GM23248 (cell line): ENCODE results near the gene MYPN. TPM values are rescaled to one million over a fixed set of nuclear protein-coding genes. Genes with fewer than 3 reads are reported as not detected.
"Not testable (repeated sequence)": the region's sequence is repeated elsewhere in the genome, so short reads cannot be mapped to it uniquely, and the experiment has no call there.

Source experiments
- DNase-seq: peaks from one replicate; pipeline ENCODE4 v3.0.0-alpha.2; 2015
- H2AFZ ChIP-seq: fragments of 200-600 bp; sonication (generic); 2 replicates; pipeline ENCODE4 v1.6.1; 2016; ENCODE audit warnings: antibody characterized with exemption
- H3F3A ChIP-seq: fragments of 200-600 bp; sonication (generic); 2 replicates; pipeline ENCODE4 v1.6.1; 2016; ENCODE audit warnings: mild to moderate bottlenecking, antibody characterized with exemption, mixed run types; ENCODE audit not compliant: insufficient read depth
- H3K27ac ChIP-seq: fragments of 200-600 bp; sonication (generic); 2 replicates; pipeline ENCODE4 v1.5.1; 2016; ENCODE audit warnings: mild to moderate bottlenecking
- H3K27me3 ChIP-seq: fragments of 200-600 bp; sonication (generic); replicated peaks from 2 replicates; pipeline ENCODE4 v1.6.1; 2016; ENCODE audit warnings: mild to moderate bottlenecking; ENCODE audit not compliant: insufficient read depth
- H3K36me3 ChIP-seq: fragments of 200-600 bp; sonication (generic); 2 replicates; pipeline ENCODE4 v1.6.1; 2016; ENCODE audit warnings: low read depth, mild to moderate bottlenecking
- H3K4me1 ChIP-seq: fragments of 200-600 bp; sonication (generic); 2 replicates; pipeline ENCODE4 v1.6.1; 2016; ENCODE audit warnings: mild to moderate bottlenecking; ENCODE audit not compliant: insufficient read depth
- H3K4me2 ChIP-seq: fragments of 200-600 bp; sonication (generic); one replicate; pipeline ENCODE4 v1.6.1; 2016; ENCODE audit warnings: mild to moderate bottlenecking; ENCODE audit not compliant: unreplicated experiment
- H3K4me3 ChIP-seq: fragments of 200-600 bp; sonication (generic); 2 replicates; pipeline ENCODE4 v1.5.1; 2016; ENCODE audit warnings: mild to moderate bottlenecking
- H3K79me2 ChIP-seq: fragments of 200-600 bp; sonication (generic); 2 replicates; pipeline ENCODE4 v1.6.1; 2016; ENCODE audit warnings: mild to moderate bottlenecking; ENCODE audit not compliant: insufficient read depth
- H3K9ac ChIP-seq: fragments of 200-600 bp; sonication (generic); 2 replicates; pipeline ENCODE4 v1.6.1; 2016; ENCODE audit warnings: mild to moderate bottlenecking
- H3K9me2 ChIP-seq: fragments of 200-600 bp; sonication (generic); 2 replicates; pipeline ENCODE4 v1.6.1; 2016; ENCODE audit warnings: mixed run types, mild to moderate bottlenecking, moderate library complexity; ENCODE audit not compliant: insufficient read depth
- H3K9me3 ChIP-seq: fragments of 200-600 bp; sonication (generic); one replicate; pipeline ENCODE4 v1.6.1; 2017; ENCODE audit warnings: low read depth
- H4K20me1 ChIP-seq: fragments of 200-600 bp; sonication (generic); 2 replicates; pipeline ENCODE4 v1.6.0; 2016; ENCODE audit not compliant: insufficient read depth
- EZH2 ChIP-seq: fragments of 200-600 bp; sonication (generic); IDR thresholded peaks from 2 replicates; pipeline ENCODE4 v1.6.1; 2018; ENCODE audit warnings: antibody characterized with exemption, mild to moderate bottlenecking; ENCODE audit not compliant: insufficient read depth, poor library complexity, severe bottlenecking
- EZH2phosphoT487 ChIP-seq: fragments of 200-600 bp; sonication (generic); IDR thresholded peaks from 2 replicates; pipeline ENCODE4 v1.6.1; 2018; ENCODE audit warnings: antibody characterized with exemption, moderate library complexity, mild to moderate bottlenecking, low read depth; ENCODE audit not compliant: insufficient read depth
- WGBS, 2 experiments: methylation state at CpG; one replicate each; pipeline ENCODE4 v1.1.6; 2015 to 2017; ENCODE audit warnings: low lambda C conversion rate in 2 of 2, low coverage in 1 of 2; ENCODE audit errors: missing lambda C conversion rate in 2 of 2; 5-methylcytosine and 5-hydroxymethylcytosine counted together
- in situ Hi-C: fragments of 300-500 bp; cut with MboI; formaldehyde crosslinking; loops from 2 replicates; pipeline ENCODE4 v1.15.0; 2020
- polyA plus RNA-seq: library from polyadenylated mRNA; unstranded; fragments of >200 nt; fragmentation: Nextera tagmentation; extraction: Ambion mirVana; gene quantifications from 2 replicates; pipeline ENCODE4 v1.2.1, GENCODE V29; 2016
- total RNA-seq: library from RNA; depleted of rRNA; stranded (reverse); fragments of >200 nt; shearing (Covaris generic); gene quantifications from 2 replicates; pipeline ENCODE4 v1.2.3, GENCODE V29; 2014

The MYPN gene
- total and polyA plus RNA-seq, 2 experiments from 2014 or later: 9.2 to 14.5 TPM

- in situ Hi-C loops: no loop called here
- H3K4me2 ChIP-seq: no peak overlapping the region
- 77 to 85% methylated on average over 5 of the region's 5 CpGs for WGBS, 2 experiments
Measured at GRCh38 chr10:68239069-68239468, 129.8 kb downstream of the MYPN start.

GRCh38 chr10:68239596-68240150, 130.4 kb downstream of the MYPN start:
- Histone ChIP-seq H3K79me2 (no peaks in the 10 kb centered on the region), H4K20me1 (no peaks in the 10 kb centered on the region), H3K27ac (no peak overlapping the region), H3F3A (no peaks in the 10 kb centered on the region), H3K4me2 (no peak overlapping the region), H3K4me3 (no peak overlapping the region), H3K9ac (no peak overlapping the region), H2AFZ (no peak overlapping the region), H3K36me3 (no peaks in the 10 kb centered on the region), H3K4me1 (no peaks in the 10 kb centered on the region), H3K9me3 (no peaks in the 10 kb centered on the region), H3K9me2 (no peaks in the 10 kb centered on the region), H3K27me3 (no peaks in the 10 kb centered on the region)
- in situ Hi-C loops: no loop called here
- TF ChIP-seq EZH2 (no peak), EZH2phosphoT487 (no peak)
- WGBS, 2 experiments: 73 to 81% methylated on average over 5 of the region's 5 CpGs
- no peak for DNase-seq

More at GRCh38 chr10:68239069-68239468, 129.8 kb downstream of the MYPN start:
- Histone ChIP-seq H3K9me2 (no peaks in the 10 kb centered on the region), H3K79me2 (no peaks in the 10 kb centered on the region), H4K20me1 (no peaks in the 10 kb centered on the region), H3K4me3 (no peak overlapping the region), H3K27me3 (no peaks in the 10 kb centered on the region), H3K9me3 (no peaks in the 10 kb centered on the region), H3K4me1 (no peaks in the 10 kb centered on the region), H3K27ac (no peak overlapping the region), H2AFZ (no peak overlapping the region), H3K36me3 (no peaks in the 10 kb centered on the region), H3F3A (no peaks in the 10 kb centered on the region), H3K9ac (no peak overlapping the region)
- DNase-seq: no peak
- TF ChIP-seq EZH2 (no peak), EZH2phosphoT487 (no peak)

- Histone ChIP-seq H3K9me3 (no peaks in the 10 kb centered on the region), H3K27me3 (no peaks in the 10 kb centered on the region), H2AFZ (no peak overlapping the region), H4K20me1 (no peaks in the 10 kb centered on the region), H3K9me2 (no peaks in the 10 kb centered on the region), H3F3A (no peaks in the 10 kb centered on the region), H3K36me3 (no peaks in the 10 kb centered on the region), H3K9ac (no peak overlapping the region), H3K27ac (no peak overlapping the region), H3K4me3 (no peak overlapping the region), H3K4me1 (no peaks in the 10 kb centered on the region), H3K4me2 (no peak overlapping the region), H3K79me2 (no peaks in the 10 kb centered on the region)
- TF ChIP-seq EZH2phosphoT487 (no peak), EZH2 (no peak)
- in situ Hi-C loops: no loop called here
- peak; percentile 30 for DNase-seq
- WGBS, 2 experiments: 39 to 52% methylated on average over 2 of the region's 2 CpGs
Measured at GRCh38 chr10:68242051-68242450, 132.8 kb downstream of the MYPN start.

- H4K20me1 ChIP-seq, H2AFZ ChIP-seq, H3K27ac ChIP-seq, H3F3A ChIP-seq, H3K4me2 ChIP-seq, H3K9me3 ChIP-seq, in situ Hi-C loops, H3K79me2 ChIP-seq, H3K36me3 ChIP-seq, H3K4me3 ChIP-seq, H3K4me1 ChIP-seq, DNase-seq, H3K9me2 ChIP-seq, H3K9ac ChIP-seq, H3K27me3 ChIP-seq: not testable (repeated sequence)
- WGBS, 2 experiments: 93 to 97% methylated on average over 7 of the region's 7 CpGs
Measured at GRCh38 chr10:68246397-68246796, 137.1 kb downstream of the MYPN start.

GRCh38 chr10:68247931-68248330, 138.6 kb downstream of the MYPN start:
- Histone ChIP-seq H3K4me2 (no peak overlapping the region), H3K36me3 (no peaks in the 10 kb centered on the region), H4K20me1 (no peaks in the 10 kb centered on the region), H3K4me3 (no peak overlapping the region), H3K9me2 (no peaks in the 10 kb centered on the region), H3K27me3 (no peaks in the 10 kb centered on the region), H3K27ac (no peak overlapping the region), H3K9ac (no peak overlapping the region), H2AFZ (no peak overlapping the region), H3F3A (no peaks in the 10 kb centered on the region), H3K9me3 (no peaks in the 10 kb centered on the region), H3K79me2 (no peaks in the 10 kb centered on the region), H3K4me1 (no peaks in the 10 kb centered on the region)
- WGBS, 2 experiments: 58 to 62% methylated on average over 6 of the region's 6 CpGs
- DNase-seq: no peak
- in situ Hi-C loops: no loop called here
- TF ChIP-seq EZH2phosphoT487 (no peak), EZH2 (no peak)
